Measurements from ENCODE around the gene ARHGEF7.

The ARHGEF7 gene

DNA sequence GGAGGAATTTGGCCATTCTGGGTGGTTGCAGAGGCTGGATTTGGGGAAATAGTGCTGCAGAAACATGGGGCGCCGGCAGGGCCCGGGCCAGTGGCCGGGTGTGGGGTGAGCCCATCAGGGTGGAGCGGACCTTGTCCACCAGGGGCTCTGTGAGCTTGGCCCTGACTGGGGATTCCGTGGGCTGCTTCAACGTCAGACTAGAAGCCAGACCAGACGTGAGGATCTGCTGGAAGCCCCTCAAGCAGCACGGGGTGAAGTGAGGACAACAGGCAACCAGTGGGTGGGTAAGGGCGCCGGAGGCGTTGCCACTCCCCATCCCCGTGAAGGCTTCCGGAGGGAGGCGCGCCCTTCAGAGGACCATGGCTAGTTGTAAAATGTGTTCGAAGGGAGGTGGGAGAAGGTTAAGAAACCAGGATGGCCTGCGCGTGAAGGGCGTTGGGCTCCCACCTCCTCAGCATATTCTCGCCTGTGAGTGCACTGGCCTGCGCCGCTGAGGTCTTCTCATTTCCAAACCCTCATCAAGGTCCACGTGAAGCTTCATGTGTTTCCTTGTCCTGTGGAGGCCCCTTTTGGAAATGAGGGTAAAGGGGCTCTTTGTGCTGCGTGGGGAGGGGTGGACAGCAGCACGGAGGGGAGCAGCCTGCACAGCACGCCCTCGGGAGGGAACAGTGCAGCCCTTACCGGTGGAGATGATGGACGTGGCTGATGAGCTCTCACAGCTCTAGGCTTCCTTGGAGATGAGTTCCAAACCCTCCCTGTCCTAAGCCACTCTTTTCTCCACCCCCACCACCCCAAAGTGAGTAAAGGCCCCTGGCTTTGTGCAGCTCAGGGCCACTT, 213.7 kb downstream of the ARHGEF7 start:
- TF ChIP-seq, protein P1, sequence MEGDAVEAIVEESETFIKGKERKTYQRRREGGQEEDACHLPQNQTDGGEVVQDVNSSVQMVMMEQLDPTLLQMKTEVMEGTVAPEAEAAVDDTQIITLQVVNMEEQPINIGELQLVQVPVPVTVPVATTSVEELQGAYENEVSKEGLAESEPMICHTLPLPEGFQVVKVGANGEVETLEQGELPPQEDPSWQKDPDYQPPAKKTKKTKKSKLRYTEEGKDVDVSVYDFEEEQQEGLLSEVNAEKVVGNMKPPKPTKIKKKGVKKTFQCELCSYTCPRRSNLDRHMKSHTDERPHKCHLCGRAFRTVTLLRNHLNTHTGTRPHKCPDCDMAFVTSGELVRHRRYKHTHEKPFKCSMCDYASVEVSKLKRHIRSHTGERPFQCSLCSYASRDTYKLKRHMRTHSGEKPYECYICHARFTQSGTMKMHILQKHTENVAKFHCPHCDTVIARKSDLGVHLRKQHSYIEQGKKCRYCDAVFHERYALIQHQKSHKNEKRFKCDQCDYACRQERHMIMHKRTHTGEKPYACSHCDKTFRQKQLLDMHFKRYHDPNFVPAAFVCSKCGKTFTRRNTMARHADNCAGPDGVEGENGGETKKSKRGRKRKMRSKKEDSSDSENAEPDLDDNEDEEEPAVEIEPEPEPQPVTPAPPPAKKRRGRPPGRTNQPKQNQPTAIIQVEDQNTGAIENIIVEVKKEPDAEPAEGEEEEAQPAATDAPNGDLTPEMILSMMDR (IDR thresholded peaks at IDR 0.05; ENCODE audit: low read depth, low read length), result no peak
- DNase-seq, result no peak
- Histone ChIP-seq H3K27me3 (ENCODE audit: insufficient read depth, low read depth, severe bottlenecking) (peaks cover 94% of the 10 kb centered on the region), H3K4me3 (ENCODE audit: low read depth, low read length) (no peak overlapping the region), H3K36me3 (no peaks in the 10 kb centered on the region), H3K9me3 (ENCODE audit: severe bottlenecking) (no peaks in the 10 kb centered on the region), H3K27ac (no peak overlapping the region)

DNA sequence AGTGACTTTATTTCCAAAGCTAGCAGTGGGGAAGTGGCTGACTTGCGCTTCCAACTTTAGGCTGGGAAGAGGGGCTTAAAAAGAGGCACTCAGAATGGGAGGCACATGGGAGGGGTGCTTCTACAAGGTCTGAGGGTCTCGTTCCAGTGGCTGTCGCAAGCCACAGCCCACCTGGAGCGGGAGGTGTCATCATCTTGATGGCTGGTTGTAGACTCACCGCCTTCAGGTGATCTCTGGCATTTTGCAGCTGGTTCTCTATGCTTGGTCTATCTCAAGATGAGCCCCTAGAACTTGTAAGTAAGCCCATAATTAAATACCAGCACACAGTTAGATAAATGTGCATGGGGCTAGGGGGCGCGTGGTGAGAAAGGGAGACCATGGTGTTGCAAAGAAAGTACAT, 214.5 kb downstream of the ARHGEF7 start:
- no peak overlapping the region for H3K4me3 ChIP-seq (ENCODE audit: low read depth, low read length)
- H3K27me3 ChIP-seq (ENCODE audit: insufficient read depth, low read depth, severe bottlenecking), result peaks cover 94% of the 10 kb centered on the region
- TF ChIP-seq, protein P1 (IDR thresholded peaks at IDR 0.05; ENCODE audit: low read depth, low read length), result no peak
- H3K36me3 ChIP-seq, result no peaks in the 10 kb centered on the region
- H3K9me3 ChIP-seq (ENCODE audit: severe bottlenecking), result no peaks in the 10 kb centered on the region
- no peak for DNase-seq
- no peak overlapping the region for H3K27ac ChIP-seq

DNA sequence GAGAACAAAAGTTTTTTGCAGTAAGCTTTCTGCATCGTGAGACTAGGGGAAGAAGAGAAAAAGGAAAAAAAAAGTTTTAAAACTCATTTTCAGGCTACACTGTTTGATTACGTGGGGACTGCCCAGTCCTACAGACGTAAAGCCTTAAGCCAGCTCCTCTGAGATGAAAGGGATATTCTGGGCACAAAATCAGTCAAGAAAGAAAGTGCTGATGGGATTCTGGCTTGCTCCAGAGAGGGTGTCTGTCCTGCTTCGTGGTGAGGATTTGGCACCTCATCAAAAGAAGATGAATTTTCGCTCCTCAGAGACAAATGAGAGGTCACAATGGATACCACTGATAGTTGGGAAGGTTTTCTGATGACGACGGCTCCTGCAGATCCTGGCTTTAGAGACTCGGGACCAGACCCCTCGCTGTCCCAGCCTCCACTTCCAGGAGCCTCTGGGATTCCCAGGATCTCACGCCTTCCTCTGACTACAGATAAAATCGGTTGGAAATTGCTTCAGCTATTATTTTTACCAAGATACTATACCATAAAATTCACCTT, 215.0 kb downstream of the ARHGEF7 start:
- H3K36me3 ChIP-seq, result no peaks in the 10 kb centered on the region
- no peak overlapping the region for H3K27ac ChIP-seq
- H3K27me3 ChIP-seq (ENCODE audit: insufficient read depth, low read depth, severe bottlenecking), result peaks cover 94% of the 10 kb centered on the region
- no peak for DNase-seq
- TF ChIP-seq, protein P1 (IDR thresholded peaks at IDR 0.05; ENCODE audit: low read depth, low read length), result no peak
- H3K4me3 ChIP-seq (ENCODE audit: low read depth, low read length), result no peak overlapping the region
- H3K9me3 ChIP-seq (ENCODE audit: severe bottlenecking), result no peaks in the 10 kb centered on the region

DNA sequence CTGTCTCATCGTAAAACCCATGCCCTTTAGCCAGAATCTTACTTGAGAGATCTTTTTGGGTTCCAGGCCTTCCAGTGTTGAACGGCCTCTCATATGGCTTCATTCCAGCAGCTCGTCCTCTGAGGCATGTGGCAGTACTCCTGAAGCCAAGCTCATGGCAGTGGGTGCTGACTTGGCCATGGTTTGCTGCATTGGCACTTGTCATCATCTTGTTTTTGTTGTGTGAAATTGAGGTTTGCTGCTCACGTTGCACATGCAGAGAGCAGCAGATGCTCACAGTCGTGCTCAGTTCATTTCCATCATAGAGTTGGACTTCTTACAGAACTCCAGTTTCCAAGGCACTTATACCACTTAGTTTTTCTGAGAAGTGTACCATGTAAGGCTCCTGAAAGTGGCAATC, 220.2 kb downstream of the ARHGEF7 start:
- no peaks in the 10 kb centered on the region for H3K36me3 ChIP-seq
- H3K27ac ChIP-seq, result no peak overlapping the region
- peaks cover 96% of the 10 kb centered on the region for H3K27me3 ChIP-seq (ENCODE audit: insufficient read depth, low read depth, severe bottlenecking)
- no peak for DNase-seq
- TF ChIP-seq, protein P1 (IDR thresholded peaks at IDR 0.05; ENCODE audit: low read depth, low read length), result no peak
- H3K9me3 ChIP-seq (ENCODE audit: severe bottlenecking), result peaks cover 4% of the 10 kb centered on the region
- no peak overlapping the region for H3K4me3 ChIP-seq (ENCODE audit: low read depth, low read length)

DNA sequence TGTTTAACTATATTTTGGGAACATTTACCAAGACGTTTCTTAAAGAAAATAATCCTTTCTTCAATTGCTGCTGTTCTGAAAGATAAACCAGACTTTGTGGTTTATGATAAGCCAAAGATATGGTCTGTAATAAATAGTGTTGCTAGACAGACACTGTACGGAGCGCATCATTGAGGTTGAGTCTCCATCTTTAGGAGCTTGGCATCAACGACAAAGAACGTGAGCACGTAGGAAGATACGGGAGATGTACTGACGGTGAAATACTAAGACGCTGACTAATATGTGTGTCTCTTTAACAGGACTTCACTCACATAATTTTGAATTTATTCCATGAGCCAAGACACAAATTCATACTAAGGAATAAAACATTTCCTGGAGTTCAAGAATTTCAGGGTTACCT, 221.6 kb downstream of the ARHGEF7 start:
- H3K36me3 ChIP-seq, result no peaks in the 10 kb centered on the region
- no peak for DNase-seq
- H3K4me3 ChIP-seq (ENCODE audit: low read depth, low read length), result no peak overlapping the region
- peaks cover 4% of the 10 kb centered on the region for H3K9me3 ChIP-seq (ENCODE audit: severe bottlenecking)
- H3K27ac ChIP-seq, result no peak overlapping the region
- TF ChIP-seq, protein P1 (IDR thresholded peaks at IDR 0.05; ENCODE audit: low read depth, low read length), result no peak
- H3K27me3 ChIP-seq (ENCODE audit: insufficient read depth, low read depth, severe bottlenecking), result peaks cover 84% of the 10 kb centered on the region

Data from WERI-Rb-1 (cell line).